HCT116 (cell line): ENCODE results near the gene SCN1A. TPM values are rescaled to one million over a fixed set of nuclear protein-coding genes. Genes with fewer than 3 reads are reported as not detected.

Experiments
- ATAC-seq: fragments of 200-7000 bp; cut with Tn5 transposase; 2 replicates; pipeline ENCODE4 v1.9.1; 2020; ENCODE audit warnings: mild to moderate bottlenecking, moderate library complexity
- BruUV-seq: library from RNA; stranded (reverse); fragments of 400-500 nt; replicated peaks from 2 replicates; lab custom pipeline; 2021; lab: Mats Ljungman, UMichigan
- CTCF ChIA-PET: fragments of 300-600 bp; sonication (Branson Sonifier 250); formaldehyde crosslinking; loops from one replicate; lab custom pipeline; 2021; ENCODE audit warnings: antibody characterized with exemption; lab: Charles Lee
- POLR2A ChIA-PET: fragments of 300-600, 350-600 bp; sonication (Branson Sonifier 250); formaldehyde crosslinking; loops from one replicate; lab custom pipeline; 2021; ENCODE audit warnings: antibody characterized with exemption; lab: Charles Lee
- RAD21 ChIA-PET, 2 experiments: fragments of 300-600 bp; sonication (Branson Sonifier 250); formaldehyde crosslinking; loops; one replicate each; lab custom pipeline; 2023; ENCODE audit warnings: low total read pairs in 2 of 2; ENCODE audit not compliant: uncharacterized antibody in 2 of 2, unreplicated experiment in 2 of 2, low non-redundant PET in 1 of 2; lab: Charles Lee
- DNase-seq: peaks from one replicate; pipeline ENCODE4 v3.0.0-alpha.2; 2010; ENCODE audit warnings: low read depth, low spot score
- H2AFZ ChIP-seq: fragments of 200-600 bp; shearing (Covaris generic), sonication (generic); 2 replicates; pipeline ENCODE4 v1.6.1; 2017; ENCODE audit warnings: low read depth, mixed run types, mixed read lengths, antibody characterized with exemption, low read length; ENCODE audit not compliant: poor library complexity, severe bottlenecking
- H3K27ac ChIP-seq: 2 replicates; pipeline ENCODE4 v1.5.1; 2012; ENCODE audit warnings: low read depth, low read length
- H3K27me3 ChIP-seq: fragments of 200-600 bp; sonication (generic); 2 replicates; pipeline ENCODE4 v1.6.1; 2016; ENCODE audit warnings: mixed run types, low read length, mixed read lengths; ENCODE audit not compliant: insufficient read depth
- H3K36me3 ChIP-seq, 2 experiments: fragments of 200-500 bp in 1 of 2; fragments of 200-600 bp in 1 of 2; sonication (Bioruptor generic) in 1 of 2; sonication (generic) in 1 of 2; 2 replicates each; pipeline versions ENCODE4 v1.5.1 to v1.6.1; 2014 to 2016; ENCODE audit warnings: low read length in 2 of 2, inconsistent platforms in 1 of 2, mixed read lengths in 1 of 2, mixed run types in 1 of 2; ENCODE audit not compliant: insufficient read depth in 2 of 2, control insufficient read depth in 1 of 2
- H3K4me1 ChIP-seq, 2 experiments: fragments of 200-600 bp in 1 of 2; sonication (generic) in 1 of 2; 2 replicates each; pipeline versions ENCODE4 v1.5.1 to v1.6.1; 2012 to 2017; ENCODE audit warnings: low read length in 2 of 2, inconsistent platforms in 1 of 2, mild to moderate bottlenecking in 1 of 2, mixed read lengths in 1 of 2, mixed run types in 1 of 2, moderate library complexity in 1 of 2; ENCODE audit not compliant: insufficient read depth in 2 of 2, control insufficient read depth in 1 of 2
- H3K4me2 ChIP-seq: fragments of 200-600 bp; sonication (generic); 2 replicates; pipeline ENCODE4 v1.6.1; 2017; ENCODE audit warnings: mixed run types, low read length, mixed read lengths
- H3K4me3 ChIP-seq, 2 experiments: fragments of 200-600 bp in 1 of 2; sonication (generic) in 1 of 2; replicated peaks in 1 of 2; 2 replicates each; pipeline ENCODE4 v1.5.1; 2011 to 2016; ENCODE audit warnings: low read length in 2 of 2, control low read depth in 1 of 2, low read depth in 1 of 2, mild to moderate bottlenecking in 1 of 2, mixed read lengths in 1 of 2, mixed run types in 1 of 2
- H3K79me2 ChIP-seq: fragments of 200-600 bp; sonication (generic); 2 replicates; pipeline ENCODE4 v1.6.1; 2017; ENCODE audit warnings: mild to moderate bottlenecking, mixed run types, low read length, moderate library complexity, mixed read lengths; ENCODE audit not compliant: insufficient read depth
- H3K9ac ChIP-seq: fragments of 200-600 bp; sonication (generic); 2 replicates; pipeline ENCODE4 v1.6.1; 2016; ENCODE audit warnings: low read length, mixed read lengths
- H3K9me2 ChIP-seq: fragments of 200-600 bp; sonication (generic), shearing (Covaris generic); 2 replicates; pipeline ENCODE4 v1.6.1; 2017; ENCODE audit warnings: mixed run types, mild to moderate bottlenecking, moderate library complexity; ENCODE audit not compliant: insufficient read depth
- H3K9me3 ChIP-seq, 2 experiments: fragments of 200-500 bp in 1 of 2; fragments of 200-600 bp in 1 of 2; sonication (Bioruptor generic) in 1 of 2; sonication (generic) in 1 of 2; 2 replicates each; pipeline ENCODE4 v1.6.1; 2014 to 2017; ENCODE audit warnings: low read length in 2 of 2, mixed read lengths in 2 of 2, inconsistent platforms in 1 of 2, low read depth in 1 of 2, mild to moderate bottlenecking in 1 of 2, mixed run types in 1 of 2, moderate library complexity in 1 of 2; ENCODE audit not compliant: control insufficient read depth in 1 of 2, insufficient read depth in 1 of 2
- H4K20me1 ChIP-seq: fragments of 200-600 bp; sonication (generic), shearing (Covaris generic); 2 replicates; pipeline ENCODE4 v1.6.1; 2017; ENCODE audit warnings: mixed run types, mild to moderate bottlenecking, moderate library complexity; ENCODE audit not compliant: insufficient read depth
- CBX3 ChIP-seq: IDR thresholded peaks from 2 replicates; pipeline ENCODE4 v1.6.1; 2012; ENCODE audit warnings: low read depth
- CEBPB ChIP-seq: IDR thresholded peaks from 2 replicates; pipeline ENCODE4 v1.6.1; 2012; ENCODE audit warnings: low read depth
- EGR1 ChIP-seq: IDR thresholded peaks from 2 replicates; pipeline ENCODE4 v1.6.1; 2012; ENCODE audit warnings: low read depth
- ELF1 ChIP-seq: IDR thresholded peaks from 2 replicates; pipeline ENCODE4 v1.6.1; 2012; ENCODE audit warnings: low read depth, borderline replicate concordance
- FOSL1 ChIP-seq: IDR thresholded peaks from 2 replicates; pipeline ENCODE4 v1.6.1; 2012; ENCODE audit warnings: low read depth
- JUND ChIP-seq: IDR thresholded peaks from 2 replicates; pipeline ENCODE4 v1.6.1; 2012
- POLR2A ChIP-seq: IDR thresholded peaks from 2 replicates; pipeline ENCODE4 v1.7.0; 2011; ENCODE audit warnings: borderline replicate concordance; ENCODE audit not compliant: insufficient read depth, insufficient read length; ENCODE audit errors: extremely low read depth
- POLR2AphosphoS5 ChIP-seq: IDR thresholded peaks from 2 replicates; pipeline ENCODE4 v1.6.1; 2011; ENCODE audit warnings: mild to moderate bottlenecking, low read depth, low read length, moderate library complexity
- SIN3A ChIP-seq: IDR thresholded peaks from 2 replicates; pipeline ENCODE4 v1.6.1; 2012; ENCODE audit warnings: low read depth
- SP1 ChIP-seq: IDR thresholded peaks from 2 replicates; pipeline ENCODE4 v1.6.1; 2012; ENCODE audit warnings: low read depth
- SRF ChIP-seq: IDR thresholded peaks from 2 replicates; pipeline ENCODE4 v1.6.1; 2012; ENCODE audit warnings: low read depth
- TCF7L2 ChIP-seq: IDR thresholded peaks from 2 replicates; pipeline ENCODE4 v1.7.0; 2011; ENCODE audit warnings: borderline replicate concordance, inconsistent platforms; ENCODE audit not compliant: insufficient read depth, insufficient read length; ENCODE audit errors: extremely low read depth
- YY1 ChIP-seq: IDR thresholded peaks from 2 replicates; pipeline ENCODE4 v1.6.1; 2011; ENCODE audit warnings: low read length, low read depth, moderate library complexity, mild to moderate bottlenecking; ENCODE audit not compliant: insufficient replicate concordance; ENCODE audit errors: extremely low read depth
- ZFX ChIP-seq: fragments of 450-650 bp; IDR thresholded peaks from 2 replicates; pipeline ENCODE4 v1.6.1; 2017
- ZNF274 ChIP-seq: fragments of 200-500 bp; sonication (Bioruptor generic); IDR thresholded peaks from 2 replicates; pipeline ENCODE4 v1.6.1; 2014; ENCODE audit warnings: mild to moderate bottlenecking, low read depth, low read length, inconsistent platforms
- intact Hi-C: fragments of 100-400 bp; cut with micrococcal nuclease; formaldehyde crosslinking; loops from 2 replicates; pipeline ENCODE4 v1.10.0; 2022
- total RNA-seq: library from RNA; stranded (reverse); gene quantifications from one replicate; pipeline ENCODE4 v1.2.1, GENCODE V29; 2021; ENCODE audit not compliant: unreplicated experiment
- TF ChIP-seq, protein P1 (sequence below): IDR thresholded peaks from 2 replicates; pipeline ENCODE4 v1.6.1; 2012; ENCODE audit warnings: low read depth
- TF ChIP-seq, protein P2 (sequence below): IDR thresholded peaks from 2 replicates; pipeline ENCODE4 v1.6.1; 2012
- TF ChIP-seq, protein P3 (sequence below), 3 experiments: fragments of 200-600 bp in 1 of 3; sonication (generic) in 1 of 3; IDR thresholded peaks in 2 of 3; conservative IDR thresholded peaks in 1 of 3; 2 replicates each; pipeline ENCODE4 v1.5.1; 2012 to 2017; ENCODE audit warnings: low read depth in 2 of 3, low read length in 2 of 3, antibody characterized with exemption in 1 of 3, borderline replicate concordance in 1 of 3, control low read depth in 1 of 3, mild to moderate bottlenecking in 1 of 3, mixed read lengths in 1 of 3, mixed run types in 1 of 3, moderate library complexity in 1 of 3; ENCODE audit not compliant: insufficient read depth in 1 of 3
- TF ChIP-seq, protein P4 (sequence below): IDR thresholded peaks from 2 replicates; pipeline ENCODE4 v1.6.1; 2012
- TF ChIP-seq, protein P5 (sequence below): IDR thresholded peaks from 2 replicates; pipeline ENCODE4 v1.6.1; 2011; ENCODE audit warnings: mild to moderate bottlenecking, low read length, moderate library complexity; ENCODE audit not compliant: insufficient replicate concordance; ENCODE audit errors: extremely low read depth

Gene SCN1A
- total RNA-seq, 1 experiment from 2014 or later: not detected

DNA sequence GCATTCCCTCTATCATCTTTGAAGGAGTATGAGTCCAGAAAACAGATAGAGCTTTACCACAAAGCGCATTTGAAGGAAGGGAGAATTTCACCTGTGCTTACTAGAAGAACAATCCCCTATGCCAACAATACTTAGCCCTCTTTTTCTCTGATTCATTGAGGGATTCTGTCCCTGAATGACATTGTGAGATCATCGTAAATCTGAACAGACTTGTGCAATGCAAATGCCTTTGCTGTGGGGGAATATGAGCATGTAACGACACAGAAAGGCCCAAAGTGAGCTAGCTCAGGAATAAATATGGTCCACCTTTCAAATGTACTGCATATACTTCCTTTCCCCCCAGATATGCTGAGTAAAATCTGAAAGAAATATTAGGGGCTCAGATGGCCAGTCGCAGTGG, 67.6 kb downstream of the SCN1A start:
- peaks cover 52% of the 10 kb centered on the region for H3K27me3 ChIP-seq
- no TSS peak for BruUV-seq
- CTCF ChIA-PET: interaction anchor here (5.7 kb wide), 1 partner anchor 68 kb away, joined by 46 read pairs; the partner anchor contains the start of gene SCN1A
- H3K9me3 ChIP-seq: no peaks in the 10 kb centered on the region
- H2AFZ ChIP-seq: no peak overlapping the region
- H3K9ac ChIP-seq: no peak overlapping the region
- POLR2A ChIA-PET: no interaction called here
- TF ChIP-seq POLR2AphosphoS5 (no peak), EGR1 (no peak), CBX3 (no peak), TCF7L2 (no peak), YY1 (no peak), ZNF274 (no peak), SIN3A (no peak), SP1 (no peak), ZFX (no peak), SRF (no peak), POLR2A (no peak), FOSL1 (no peak), JUND (no peak), CEBPB (no peak), ELF1 (no peak)
- TF ChIP-seq, protein P1, sequence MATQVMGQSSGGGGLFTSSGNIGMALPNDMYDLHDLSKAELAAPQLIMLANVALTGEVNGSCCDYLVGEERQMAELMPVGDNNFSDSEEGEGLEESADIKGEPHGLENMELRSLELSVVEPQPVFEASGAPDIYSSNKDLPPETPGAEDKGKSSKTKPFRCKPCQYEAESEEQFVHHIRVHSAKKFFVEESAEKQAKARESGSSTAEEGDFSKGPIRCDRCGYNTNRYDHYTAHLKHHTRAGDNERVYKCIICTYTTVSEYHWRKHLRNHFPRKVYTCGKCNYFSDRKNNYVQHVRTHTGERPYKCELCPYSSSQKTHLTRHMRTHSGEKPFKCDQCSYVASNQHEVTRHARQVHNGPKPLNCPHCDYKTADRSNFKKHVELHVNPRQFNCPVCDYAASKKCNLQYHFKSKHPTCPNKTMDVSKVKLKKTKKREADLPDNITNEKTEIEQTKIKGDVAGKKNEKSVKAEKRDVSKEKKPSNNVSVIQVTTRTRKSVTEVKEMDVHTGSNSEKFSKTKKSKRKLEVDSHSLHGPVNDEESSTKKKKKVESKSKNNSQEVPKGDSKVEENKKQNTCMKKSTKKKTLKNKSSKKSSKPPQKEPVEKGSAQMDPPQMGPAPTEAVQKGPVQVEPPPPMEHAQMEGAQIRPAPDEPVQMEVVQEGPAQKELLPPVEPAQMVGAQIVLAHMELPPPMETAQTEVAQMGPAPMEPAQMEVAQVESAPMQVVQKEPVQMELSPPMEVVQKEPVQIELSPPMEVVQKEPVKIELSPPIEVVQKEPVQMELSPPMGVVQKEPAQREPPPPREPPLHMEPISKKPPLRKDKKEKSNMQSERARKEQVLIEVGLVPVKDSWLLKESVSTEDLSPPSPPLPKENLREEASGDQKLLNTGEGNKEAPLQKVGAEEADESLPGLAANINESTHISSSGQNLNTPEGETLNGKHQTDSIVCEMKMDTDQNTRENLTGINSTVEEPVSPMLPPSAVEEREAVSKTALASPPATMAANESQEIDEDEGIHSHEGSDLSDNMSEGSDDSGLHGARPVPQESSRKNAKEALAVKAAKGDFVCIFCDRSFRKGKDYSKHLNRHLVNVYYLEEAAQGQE: no peak
- TF ChIP-seq, protein P2, sequence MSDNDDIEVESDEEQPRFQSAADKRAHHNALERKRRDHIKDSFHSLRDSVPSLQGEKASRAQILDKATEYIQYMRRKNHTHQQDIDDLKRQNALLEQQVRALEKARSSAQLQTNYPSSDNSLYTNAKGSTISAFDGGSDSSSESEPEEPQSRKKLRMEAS: no peak
- TF ChIP-seq, protein P3, sequence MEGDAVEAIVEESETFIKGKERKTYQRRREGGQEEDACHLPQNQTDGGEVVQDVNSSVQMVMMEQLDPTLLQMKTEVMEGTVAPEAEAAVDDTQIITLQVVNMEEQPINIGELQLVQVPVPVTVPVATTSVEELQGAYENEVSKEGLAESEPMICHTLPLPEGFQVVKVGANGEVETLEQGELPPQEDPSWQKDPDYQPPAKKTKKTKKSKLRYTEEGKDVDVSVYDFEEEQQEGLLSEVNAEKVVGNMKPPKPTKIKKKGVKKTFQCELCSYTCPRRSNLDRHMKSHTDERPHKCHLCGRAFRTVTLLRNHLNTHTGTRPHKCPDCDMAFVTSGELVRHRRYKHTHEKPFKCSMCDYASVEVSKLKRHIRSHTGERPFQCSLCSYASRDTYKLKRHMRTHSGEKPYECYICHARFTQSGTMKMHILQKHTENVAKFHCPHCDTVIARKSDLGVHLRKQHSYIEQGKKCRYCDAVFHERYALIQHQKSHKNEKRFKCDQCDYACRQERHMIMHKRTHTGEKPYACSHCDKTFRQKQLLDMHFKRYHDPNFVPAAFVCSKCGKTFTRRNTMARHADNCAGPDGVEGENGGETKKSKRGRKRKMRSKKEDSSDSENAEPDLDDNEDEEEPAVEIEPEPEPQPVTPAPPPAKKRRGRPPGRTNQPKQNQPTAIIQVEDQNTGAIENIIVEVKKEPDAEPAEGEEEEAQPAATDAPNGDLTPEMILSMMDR (IDR thresholded peaks at IDR 0.05 in 2 of 3, conservative IDR thresholded peaks at IDR 0.05 in 1 of 3; ENCODE audit: borderline replicate concordance in 1 of 3, insufficient read depth in 1 of 3, low read depth in 2 of 3, low read length in 2 of 3): no peak
- TF ChIP-seq, protein P4, sequence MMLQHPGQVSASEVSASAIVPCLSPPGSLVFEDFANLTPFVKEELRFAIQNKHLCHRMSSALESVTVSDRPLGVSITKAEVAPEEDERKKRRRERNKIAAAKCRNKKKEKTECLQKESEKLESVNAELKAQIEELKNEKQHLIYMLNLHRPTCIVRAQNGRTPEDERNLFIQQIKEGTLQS: no peak
- TF ChIP-seq, protein P5, sequence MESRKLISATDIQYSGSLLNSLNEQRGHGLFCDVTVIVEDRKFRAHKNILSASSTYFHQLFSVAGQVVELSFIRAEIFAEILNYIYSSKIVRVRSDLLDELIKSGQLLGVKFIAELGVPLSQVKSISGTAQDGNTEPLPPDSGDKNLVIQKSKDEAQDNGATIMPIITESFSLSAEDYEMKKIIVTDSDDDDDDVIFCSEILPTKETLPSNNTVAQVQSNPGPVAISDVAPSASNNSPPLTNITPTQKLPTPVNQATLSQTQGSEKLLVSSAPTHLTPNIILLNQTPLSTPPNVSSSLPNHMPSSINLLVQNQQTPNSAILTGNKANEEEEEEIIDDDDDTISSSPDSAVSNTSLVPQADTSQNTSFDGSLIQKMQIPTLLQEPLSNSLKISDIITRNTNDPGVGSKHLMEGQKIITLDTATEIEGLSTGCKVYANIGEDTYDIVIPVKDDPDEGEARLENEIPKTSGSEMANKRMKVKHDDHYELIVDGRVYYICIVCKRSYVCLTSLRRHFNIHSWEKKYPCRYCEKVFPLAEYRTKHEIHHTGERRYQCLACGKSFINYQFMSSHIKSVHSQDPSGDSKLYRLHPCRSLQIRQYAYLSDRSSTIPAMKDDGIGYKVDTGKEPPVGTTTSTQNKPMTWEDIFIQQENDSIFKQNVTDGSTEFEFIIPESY: no peak
- no peaks in the 10 kb centered on the region; the same call in 1 of the 2 replicates for H4K20me1 ChIP-seq
- ATAC-seq: no peak
- no peak for DNase-seq
- H3K9me2 ChIP-seq: no peaks in the 10 kb centered on the region
- intact Hi-C loops: no loop called here
- H3K4me2 ChIP-seq: no peak overlapping the region
- H3K27ac ChIP-seq: no peak overlapping the region
- no peak overlapping the region for H3K4me3 ChIP-seq
- no peaks in the 10 kb centered on the region for H3K36me3 ChIP-seq
- no peaks in the 10 kb centered on the region for H3K4me1 ChIP-seq
- RAD21 ChIA-PET: no interaction called here
- no peaks in the 10 kb centered on the region for H3K79me2 ChIP-seq
